Breast epithelium (tissue), 3 donors: ENCODE data around the gene OSBPL5.
A peak's percentile ranks its signal among the peaks of the same experiment; 100 is the strongest.

ENCODE experiments used
- POLR2A ChIP-seq: fragments of 450-650 bp; IDR thresholded peaks from one replicate; pipeline ENCODE4 v1.6.1; 2016; ENCODE audit warnings: antibody characterized with exemption, mild to moderate bottlenecking, moderate library complexity
- POLR2AphosphoS5 ChIP-seq, 3 donors: sonication (generic); formaldehyde crosslinking; IDR thresholded peaks; one replicate each; pipeline ENCODE4 v1.6.1; 2017; ENCODE audit warnings: antibody characterized with exemption in 3 of 3
- TF ChIP-seq, protein P1 (sequence below), 3 donors: fragments of 450-650 bp; IDR thresholded peaks; one replicate each; pipeline ENCODE4 v1.5.1; 2016 to 2017; ENCODE audit warnings: antibody characterized with exemption in 3 of 3, mild to moderate bottlenecking in 3 of 3, moderate library complexity in 3 of 3

- TF ChIP-seq, protein P1, sequence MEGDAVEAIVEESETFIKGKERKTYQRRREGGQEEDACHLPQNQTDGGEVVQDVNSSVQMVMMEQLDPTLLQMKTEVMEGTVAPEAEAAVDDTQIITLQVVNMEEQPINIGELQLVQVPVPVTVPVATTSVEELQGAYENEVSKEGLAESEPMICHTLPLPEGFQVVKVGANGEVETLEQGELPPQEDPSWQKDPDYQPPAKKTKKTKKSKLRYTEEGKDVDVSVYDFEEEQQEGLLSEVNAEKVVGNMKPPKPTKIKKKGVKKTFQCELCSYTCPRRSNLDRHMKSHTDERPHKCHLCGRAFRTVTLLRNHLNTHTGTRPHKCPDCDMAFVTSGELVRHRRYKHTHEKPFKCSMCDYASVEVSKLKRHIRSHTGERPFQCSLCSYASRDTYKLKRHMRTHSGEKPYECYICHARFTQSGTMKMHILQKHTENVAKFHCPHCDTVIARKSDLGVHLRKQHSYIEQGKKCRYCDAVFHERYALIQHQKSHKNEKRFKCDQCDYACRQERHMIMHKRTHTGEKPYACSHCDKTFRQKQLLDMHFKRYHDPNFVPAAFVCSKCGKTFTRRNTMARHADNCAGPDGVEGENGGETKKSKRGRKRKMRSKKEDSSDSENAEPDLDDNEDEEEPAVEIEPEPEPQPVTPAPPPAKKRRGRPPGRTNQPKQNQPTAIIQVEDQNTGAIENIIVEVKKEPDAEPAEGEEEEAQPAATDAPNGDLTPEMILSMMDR (IDR thresholded peaks at IDR 0.05): peak; percentile 47 to 81 (median 63)
- TF ChIP-seq POLR2AphosphoS5 (IDR thresholded peaks at IDR 0.05): peak in 1 of 3 donors; percentile 9
- TF ChIP-seq POLR2A: no peak
Observed at GRCh38 chr11:3109921-3110706, 55.0 kb downstream of the OSBPL5 start.
